Natural killer cell (primary cell): ENCODE data around the gene MIER1. TPM values are rescaled to one million over a fixed set of nuclear protein-coding genes. Genes with fewer than 3 reads are reported as not detected.

Experiments used
- ATAC-seq, 3 donors: fragments of 150-1000 bp in 2 of 3; fragments of 200-7000 bp in 1 of 3; cut with Tn5 transposase; 1 replicate in 1 of 3; 2 replicates in 2 of 3; pipeline ENCODE4 v1.10.0; 2021; ENCODE audit warnings: mild to moderate bottlenecking in 2 of 3, moderate library complexity in 2 of 3
- DNase-seq, 2 donors: peaks; one replicate each; pipeline versions ENCODE4 v3.0.0 to v3.0.0-alpha.2; 2013 to 2021; ENCODE audit warnings: mixed read lengths in 1 of 2
- H3K27ac ChIP-seq: one replicate; pipeline ENCODE4 v1.5.1; 2013; ENCODE audit warnings: mild to moderate bottlenecking, low read length
- H3K27me3 ChIP-seq: one replicate; pipeline ENCODE4 v1.6.1; 2013; ENCODE audit warnings: low read length; ENCODE audit not compliant: control insufficient read depth, insufficient read depth
- H3K36me3 ChIP-seq: one replicate; pipeline ENCODE4 v1.6.1; 2013; ENCODE audit warnings: low read length; ENCODE audit not compliant: control insufficient read depth, insufficient read depth
- H3K4me1 ChIP-seq: one replicate; pipeline ENCODE4 v1.6.1; 2013; ENCODE audit warnings: low read length; ENCODE audit not compliant: control insufficient read depth, insufficient read depth
- H3K4me3 ChIP-seq: one replicate; pipeline ENCODE4 v1.5.1; 2013; ENCODE audit warnings: low read length
- H3K9me3 ChIP-seq: one replicate; pipeline ENCODE4 v1.6.1; 2013; ENCODE audit warnings: low read length; ENCODE audit not compliant: control insufficient read depth, insufficient read depth
- H3K27ac Mint-ChIP-seq, 2 donors: one replicate each; pipeline ENCODE4 v1.8.0; 2022; ENCODE audit warnings: mild to moderate bottlenecking in 2 of 2, mixed read lengths in 2 of 2, moderate library complexity in 1 of 2
- H3K27me3 Mint-ChIP-seq, 2 donors: one replicate each; pipeline ENCODE4 v1.8.0; 2022; ENCODE audit warnings: low read depth in 2 of 2, mixed read lengths in 2 of 2
- H3K36me3 Mint-ChIP-seq: one replicate; pipeline ENCODE4 v1.8.0; 2022; ENCODE audit warnings: mixed read lengths
- H3K4me1 Mint-ChIP-seq, 2 donors: one replicate each; pipeline ENCODE4 v1.8.0; 2022; ENCODE audit warnings: mixed read lengths in 2 of 2
- H3K4me3 Mint-ChIP-seq: one replicate; pipeline ENCODE4 v1.8.0; 2022; ENCODE audit warnings: mild to moderate bottlenecking, moderate library complexity, mixed read lengths
- H3K9me3 Mint-ChIP-seq, 2 donors: one replicate each; pipeline ENCODE4 v1.8.0; 2022; ENCODE audit warnings: mixed read lengths in 2 of 2
- WGBS: methylation state at CpG from one replicate; pipeline ENCODE4 v1.1.7; 2013; ENCODE audit warnings: missing lambda C conversion rate; ENCODE audit not compliant: insufficient coverage; 5-methylcytosine and 5-hydroxymethylcytosine counted together
- intact Hi-C: fragments of 100-400 bp; cut with micrococcal nuclease; formaldehyde crosslinking; loops from one replicate; pipeline ENCODE4 v1.14.2; 2022
- total RNA-seq, 4 donors: library from RNA; stranded (reverse); fragments of 120-200 nt in 1 of 4; gene quantifications; one replicate each; pipeline versions ENCODE4 v1.2.3 to v1.2.4, GENCODE V29; 2013 to 2022
- TF ChIP-seq, protein P1 (sequence below): fragments of 200-600 bp; IDR thresholded peaks from one replicate; pipeline ENCODE4 v1.8.0; 2022; ENCODE audit warnings: antibody characterized with exemption

The MIER1 gene
- total RNA-seq, 3 donors from 2014 or later (not counting 1 experiment from before 2014, with no cell fraction given), result 87.9 to 94.3 (median 93.2) TPM

DNA sequence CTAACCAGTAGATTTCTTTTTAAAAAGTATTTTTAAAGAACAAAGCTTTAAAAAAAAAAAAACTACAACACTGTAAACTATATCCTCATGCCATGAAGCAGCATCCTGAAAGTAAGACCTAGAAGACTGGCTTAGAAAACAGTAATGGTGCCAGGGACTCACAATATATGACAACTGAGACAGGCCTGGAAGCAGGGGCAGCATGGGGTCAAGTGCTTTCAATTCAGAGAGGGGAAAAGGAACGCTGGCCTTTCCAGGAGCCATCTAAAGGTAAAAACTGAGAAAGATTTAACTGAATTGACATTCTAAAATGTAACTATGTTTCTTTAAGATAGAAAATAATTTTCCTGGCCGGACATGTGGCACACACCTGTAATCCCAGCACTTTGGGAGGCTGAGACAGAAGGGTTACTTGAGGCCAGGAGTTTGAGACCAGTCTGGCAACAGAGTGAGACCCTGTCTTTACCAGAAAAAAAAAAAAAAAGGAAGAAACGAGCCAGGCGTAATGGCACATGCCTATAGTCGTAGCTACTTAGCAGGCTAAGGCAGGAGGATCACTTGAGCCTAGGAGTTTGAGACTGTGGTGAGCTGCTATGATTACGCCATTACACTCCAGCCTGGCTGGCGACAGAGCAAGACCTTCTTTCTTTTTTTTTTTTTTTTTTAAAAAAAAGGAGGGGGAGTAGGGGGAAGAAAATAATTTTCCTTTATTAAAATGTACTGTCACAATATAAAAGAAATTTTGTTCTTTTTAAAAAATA lies 75.0 kb downstream of the MIER1 start:
- WGBS, result 87% methylated on average over 6 of the region's 7 CpGs
- Mint-ChIP-seq H3K27ac (peak overlapping the region; percentile 9 to 67), H3K36me3 (peaks cover 12% of the 10 kb centered on the region), H3K9me3 (no peaks in the 10 kb centered on the region), H3K4me1 (peaks cover 6 to 14% of the 10 kb centered on the region in 2 donors), H3K4me3 (no peak overlapping the region), H3K27me3 (no peaks in the 10 kb centered on the region)
- Histone ChIP-seq H3K4me3 (no peak overlapping the region), H3K36me3 (peaks cover 12% of the 10 kb centered on the region), H3K4me1 (no peaks in the 10 kb centered on the region), H3K27me3 (no peaks in the 10 kb centered on the region), H3K27ac (no peak overlapping the region), H3K9me3 (no peaks in the 10 kb centered on the region)
- intact Hi-C loops, result no loop called here
- TF ChIP-seq, protein P1, sequence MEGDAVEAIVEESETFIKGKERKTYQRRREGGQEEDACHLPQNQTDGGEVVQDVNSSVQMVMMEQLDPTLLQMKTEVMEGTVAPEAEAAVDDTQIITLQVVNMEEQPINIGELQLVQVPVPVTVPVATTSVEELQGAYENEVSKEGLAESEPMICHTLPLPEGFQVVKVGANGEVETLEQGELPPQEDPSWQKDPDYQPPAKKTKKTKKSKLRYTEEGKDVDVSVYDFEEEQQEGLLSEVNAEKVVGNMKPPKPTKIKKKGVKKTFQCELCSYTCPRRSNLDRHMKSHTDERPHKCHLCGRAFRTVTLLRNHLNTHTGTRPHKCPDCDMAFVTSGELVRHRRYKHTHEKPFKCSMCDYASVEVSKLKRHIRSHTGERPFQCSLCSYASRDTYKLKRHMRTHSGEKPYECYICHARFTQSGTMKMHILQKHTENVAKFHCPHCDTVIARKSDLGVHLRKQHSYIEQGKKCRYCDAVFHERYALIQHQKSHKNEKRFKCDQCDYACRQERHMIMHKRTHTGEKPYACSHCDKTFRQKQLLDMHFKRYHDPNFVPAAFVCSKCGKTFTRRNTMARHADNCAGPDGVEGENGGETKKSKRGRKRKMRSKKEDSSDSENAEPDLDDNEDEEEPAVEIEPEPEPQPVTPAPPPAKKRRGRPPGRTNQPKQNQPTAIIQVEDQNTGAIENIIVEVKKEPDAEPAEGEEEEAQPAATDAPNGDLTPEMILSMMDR, result no peak
- ATAC-seq (no peak), DNase-seq (no peak)

DNA sequence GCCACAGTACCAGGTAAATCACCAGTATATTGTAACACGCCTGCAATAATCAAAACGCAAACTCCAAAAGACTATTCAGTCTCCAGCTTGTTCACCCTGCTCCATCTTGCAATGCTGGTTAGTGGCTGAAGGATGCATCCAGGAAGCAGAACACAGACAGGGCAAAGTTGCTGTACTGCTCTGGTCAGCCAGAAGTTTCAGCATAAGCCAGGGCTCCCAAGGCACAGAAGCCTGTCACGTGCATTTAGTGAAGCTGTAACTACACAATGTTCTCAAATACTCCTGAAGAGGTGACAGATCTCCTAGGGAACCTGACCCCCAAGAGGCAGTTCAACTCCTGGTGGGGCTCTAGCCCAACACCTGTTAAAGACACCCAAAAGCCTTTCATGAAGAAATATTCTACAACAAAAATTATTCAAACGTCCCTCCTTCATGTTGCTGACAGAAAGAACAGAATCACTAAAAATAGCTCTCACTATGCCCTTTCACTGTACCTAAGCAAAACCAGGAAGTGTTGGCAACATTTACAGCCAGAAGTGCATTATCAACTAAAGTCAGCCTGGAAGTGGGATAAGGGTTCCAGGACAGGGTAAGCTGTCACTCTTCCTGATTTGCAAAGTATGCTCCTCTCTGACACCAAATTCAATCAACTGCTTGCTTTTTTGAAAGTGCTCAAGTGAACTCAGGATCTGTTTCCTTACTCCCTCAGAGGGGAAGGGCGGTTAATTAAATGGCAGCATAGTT lies 77.1 kb downstream of the MIER1 start:
- Mint-ChIP-seq H3K4me1 (peaks cover 0 to 7% of the 10 kb centered on the region in 2 donors), H3K36me3 (peaks cover 18% of the 10 kb centered on the region), H3K9me3 (no peaks in the 10 kb centered on the region), H3K4me3 (no peak overlapping the region), H3K27ac (peak overlapping the region in 1 of 2 donors; percentile 10), H3K27me3 (no peaks in the 10 kb centered on the region)
- Histone ChIP-seq H3K27ac (no peak overlapping the region), H3K27me3 (no peaks in the 10 kb centered on the region), H3K4me1 (no peaks in the 10 kb centered on the region), H3K9me3 (no peaks in the 10 kb centered on the region), H3K4me3 (no peak overlapping the region), H3K36me3 (peaks cover 11% of the 10 kb centered on the region)
- WGBS, result 83% methylated on average over 5 of the region's 5 CpGs
- ATAC-seq, result no peak
- TF ChIP-seq, protein P1, result no peak
- no peak for DNase-seq
- intact Hi-C loops, result no loop called here

GRCh38 chr1:67004176-67004575 lies 79.4 kb downstream of the MIER1 start:
- Histone ChIP-seq H3K4me1 (no peaks in the 10 kb centered on the region), H3K27me3 (no peaks in the 10 kb centered on the region), H3K36me3 (peaks cover 14% of the 10 kb centered on the region), H3K27ac (no peak overlapping the region), H3K4me3 (no peak overlapping the region), H3K9me3 (no peaks in the 10 kb centered on the region)
- H3K4me1 Mint-ChIP-seq, result no peaks in the 10 kb centered on the region
- H3K27ac Mint-ChIP-seq, result no peak overlapping the region
- intact Hi-C loops, result no loop called here
- ATAC-seq (no peak), DNase-seq (no peak)
- TF ChIP-seq, protein P1, result no peak
- H3K27me3 Mint-ChIP-seq, result no peaks in the 10 kb centered on the region
- no peaks in the 10 kb centered on the region for H3K9me3 Mint-ChIP-seq
- H3K36me3 Mint-ChIP-seq, result peaks cover 20% of the 10 kb centered on the region
- WGBS, result 85% methylated on average over 1 of the region's 1 CpG
- H3K4me3 Mint-ChIP-seq, result no peak overlapping the region
